Left renal cortex interstitium (tissue), 4 donors: ENCODE data around the gene PARD3B. TPM values are rescaled to one million over a fixed set of nuclear protein-coding genes. Genes with fewer than 3 reads are reported as not detected.

Experiments
- DNase-seq, 4 donors: peaks; one replicate each; pipeline ENCODE4 v3.0.0-alpha.2; 2013; ENCODE audit warnings: low read depth in 4 of 4, low spot score in 2 of 4, missing footprints in 1 of 4
- polyA plus RNA-seq, 4 donors: library from polyadenylated mRNA; unstranded; fragments of 120-200 nt; gene quantifications; one replicate each; pipeline ENCODE4 v1.2.1, GENCODE V29; 2013; ENCODE audit not compliant: insufficient read length in 4 of 4

PARD3B gene
- polyA plus RNA-seq, 4 donors, result 31.9 to 36.3 (median 34.3) TPM

- DNase-seq, result no peak
Measured at GRCh38 chr2:204749319-204749718, 204.0 kb downstream of the PARD3B start.

GRCh38 chr2:204750389-204750788 is 205.1 kb downstream of the PARD3B start:
- no peak for DNase-seq

GRCh38 chr2:204751472-204751871 is 206.2 kb downstream of the PARD3B start:
- DNase-seq, result no peak

- no peak for DNase-seq
Measured at GRCh38 chr2:204753841-204754240, 208.6 kb downstream of the PARD3B start.

GRCh38 chr2:204754898-204755297 is 209.6 kb downstream of the PARD3B start:
- no peak for DNase-seq

GRCh38 chr2:204763974-204764703 is 218.9 kb downstream of the PARD3B start:
- DNase-seq, result no peak

- no peak for DNase-seq
Measured at GRCh38 chr2:204770735-204771134, 225.5 kb downstream of the PARD3B start.

GRCh38 chr2:204771721-204772120 is 226.4 kb downstream of the PARD3B start:
- DNase-seq, result no peak

GRCh38 chr2:204772546-204772945 is 227.3 kb downstream of the PARD3B start:
- DNase-seq, result no peak

- no peak for DNase-seq
Measured at GRCh38 chr2:204775766-204776165, 230.5 kb downstream of the PARD3B start.

- no peak for DNase-seq
Measured at GRCh38 chr2:204776781-204777559, 231.7 kb downstream of the PARD3B start.

- no peak for DNase-seq
Measured at GRCh38 chr2:204779771-204780170, 234.5 kb downstream of the PARD3B start.

GRCh38 chr2:204781941-204782340 is 236.7 kb downstream of the PARD3B start:
- DNase-seq, result no peak

GRCh38 chr2:204790076-204790475 is 244.8 kb downstream of the PARD3B start:
- DNase-seq, result no peak

GRCh38 chr2:204791230-204791629 is 246.0 kb downstream of the PARD3B start:
- no peak for DNase-seq

- no peak for DNase-seq
Measured at GRCh38 chr2:204794624-204795023, 249.3 kb downstream of the PARD3B start.

- DNase-seq, result no peak
Measured at GRCh38 chr2:204795156-204795555, 249.9 kb downstream of the PARD3B start.

GRCh38 chr2:204796581-204796980 is 251.3 kb downstream of the PARD3B start:
- no peak for DNase-seq

GRCh38 chr2:204799791-204800190 is 254.5 kb downstream of the PARD3B start:
- no peak for DNase-seq

- no peak for DNase-seq
Measured at GRCh38 chr2:204808494-204808893, 263.2 kb downstream of the PARD3B start.

- DNase-seq, result no peak
Measured at GRCh38 chr2:204824751-204825453, 279.6 kb downstream of the PARD3B start.
